HG02970 (cell line): ENCODE results near the gene GLB1L2.

ENCODE experiments used
- ATAC-seq: cut with Tn5 transposase; IDR thresholded peaks from one replicate; pipeline ENCODE4 v1.9.1; 2021; ENCODE audit warnings: mild to moderate bottlenecking, moderate library complexity, moderate number of reproducible peaks; ENCODE audit not compliant: unreplicated experiment, low FRiP score

GLB1L2 gene

DNA sequence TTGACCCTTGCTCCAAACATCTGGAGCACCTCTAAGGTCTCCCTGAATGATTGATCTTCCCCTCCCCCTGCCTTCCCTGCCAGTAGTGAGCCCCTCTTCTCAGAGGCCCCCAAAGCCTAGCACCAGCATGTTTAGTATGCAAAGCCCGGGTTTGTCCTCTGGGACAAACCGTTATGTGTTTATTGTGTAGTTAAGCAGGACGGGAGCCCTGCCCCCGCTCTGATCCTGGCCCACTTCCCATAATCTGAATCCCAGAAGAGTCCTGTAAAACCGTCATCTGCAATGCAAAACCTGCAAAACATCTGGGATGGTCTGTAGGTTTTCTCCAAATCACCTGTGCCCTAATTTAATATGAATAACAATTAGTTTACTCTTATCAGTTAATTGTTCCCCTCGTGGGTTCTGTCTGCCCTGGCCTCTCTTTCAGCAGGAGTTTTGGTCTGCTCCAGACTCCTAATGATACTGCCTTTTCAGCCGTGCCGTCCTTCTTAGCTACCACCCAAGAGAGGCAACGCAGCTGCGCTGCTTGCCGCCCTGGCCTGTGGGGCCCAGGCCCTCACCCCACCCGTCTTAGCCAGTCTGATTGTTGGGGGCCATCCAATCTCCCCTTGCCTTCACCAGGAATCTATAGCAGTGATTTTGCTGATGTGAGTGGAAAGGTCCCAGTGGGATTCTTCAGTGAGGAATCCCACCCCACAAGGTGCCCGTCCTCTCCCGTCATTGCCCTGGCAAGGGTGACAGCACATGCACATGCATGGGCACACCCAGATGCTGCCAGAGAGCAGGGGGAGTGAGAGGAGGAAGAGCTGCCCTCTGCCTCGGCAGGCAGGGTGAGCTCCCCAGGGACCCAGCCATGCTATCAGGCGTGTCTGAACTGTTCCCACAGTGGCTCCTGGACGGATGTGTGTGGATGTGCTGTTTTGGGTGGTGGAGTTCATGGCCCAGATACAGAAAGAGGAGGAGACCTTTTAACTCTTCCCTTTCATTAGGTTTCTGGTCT, 83.3 kb downstream of the GLB1L2 start:
- ATAC-seq = no peak

DNA sequence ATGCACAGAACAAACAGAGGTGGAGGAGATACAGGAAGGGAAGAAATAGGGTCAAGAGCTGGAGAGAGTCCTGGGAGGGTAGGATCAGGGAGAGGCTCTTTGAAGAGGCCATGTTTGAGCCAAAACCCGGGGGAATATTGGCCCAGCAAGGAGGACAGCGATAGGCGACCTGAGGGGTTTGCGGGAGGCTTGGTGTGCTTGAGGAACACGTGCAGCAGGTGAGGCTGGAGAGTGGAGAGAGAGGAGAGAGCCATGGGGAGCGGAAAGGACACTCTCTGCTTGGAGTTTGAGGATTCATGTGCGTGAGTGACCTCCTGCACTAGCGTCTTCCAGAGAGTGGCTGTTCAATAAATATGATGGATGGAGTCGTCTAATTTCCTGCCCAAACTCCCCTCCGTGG, 84.9 kb downstream of the GLB1L2 start:
- no peak for ATAC-seq

DNA sequence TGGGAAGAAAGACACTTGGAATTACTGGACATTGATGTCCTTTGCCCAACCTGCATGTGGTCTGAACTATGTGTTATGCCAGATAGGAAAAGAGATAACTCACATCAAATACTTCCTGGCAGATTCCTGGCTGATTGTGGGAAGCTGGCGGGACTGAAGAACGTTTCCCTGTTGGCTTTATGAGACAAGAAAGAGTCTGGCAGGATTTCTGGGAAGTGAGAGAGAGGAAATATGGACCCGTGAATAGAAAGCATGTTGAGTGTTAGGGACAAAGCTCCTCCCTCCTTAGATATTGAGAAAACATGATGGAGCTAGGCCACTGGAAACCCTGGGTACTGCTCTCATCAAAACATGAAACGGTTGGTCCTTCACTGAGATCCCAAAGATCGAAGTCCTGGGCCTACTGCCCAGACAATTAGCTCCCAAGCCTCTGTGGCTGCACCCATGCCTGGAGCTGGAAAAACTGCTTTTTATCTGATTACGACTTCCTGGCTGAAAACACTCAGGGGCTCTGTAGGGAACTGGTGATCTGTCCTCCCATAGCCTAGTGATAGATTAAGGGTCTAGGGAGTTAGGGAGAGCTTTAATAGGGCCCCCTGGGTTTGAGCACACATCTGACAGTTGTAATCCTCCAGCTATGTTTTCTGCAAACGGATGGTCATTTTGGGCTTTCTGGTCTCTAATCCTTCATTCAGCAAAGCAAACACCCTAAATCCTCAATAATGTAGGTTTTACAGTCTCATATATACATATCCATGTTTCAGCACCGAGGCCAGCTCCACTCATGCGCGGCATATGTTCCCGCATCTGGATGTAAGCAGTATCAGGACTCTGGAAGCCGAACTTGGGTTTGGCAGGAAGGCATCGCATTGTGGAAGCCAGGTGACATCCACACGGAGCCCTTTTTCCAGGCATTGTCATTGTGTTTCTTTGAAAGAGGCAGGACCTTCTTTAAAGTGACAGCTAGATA, 86.4 kb downstream of the GLB1L2 start:
- ATAC-seq = no peak

DNA sequence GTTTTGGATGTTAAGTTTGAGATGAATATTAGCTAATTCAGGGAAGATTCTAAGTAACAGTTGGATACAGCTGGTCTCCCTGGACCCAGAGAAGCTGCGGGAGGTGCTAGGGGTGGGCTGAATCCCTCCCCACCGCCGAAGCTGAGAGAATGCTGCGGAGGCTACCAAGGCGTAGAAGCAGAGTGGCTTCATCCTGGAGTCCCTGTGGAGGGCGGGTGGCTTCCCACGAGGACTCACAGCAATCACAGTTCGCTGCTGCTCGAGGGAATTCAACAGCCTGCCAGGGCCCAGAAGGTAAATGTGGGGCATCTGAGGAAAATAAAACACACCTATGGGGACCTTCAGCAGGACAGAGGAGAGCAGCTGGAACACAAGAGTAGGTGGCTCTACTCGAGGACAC, 91.3 kb downstream of the GLB1L2 start:
- ATAC-seq = no peak

DNA sequence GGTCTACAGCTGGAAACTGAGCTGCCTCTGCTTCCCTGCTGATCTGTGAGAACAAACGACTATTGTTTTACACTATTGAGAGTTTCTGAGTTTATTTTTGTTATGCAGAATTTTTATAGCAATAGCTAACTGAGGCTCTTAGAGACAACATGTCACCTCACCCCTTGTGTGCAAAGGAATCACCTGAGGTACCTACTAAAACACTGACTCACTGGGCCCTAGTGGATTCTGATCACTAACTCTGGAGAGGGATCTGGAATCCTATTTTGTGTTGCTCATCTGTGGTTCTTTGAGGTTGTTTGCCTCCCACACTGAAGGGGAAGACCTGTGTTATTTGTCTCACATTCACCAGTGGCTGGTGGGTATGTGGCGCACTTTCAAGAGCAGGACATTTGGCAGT, 93.6 kb downstream of the GLB1L2 start:
- ATAC-seq = no peak
